Gastroesophageal sphincter (tissue), 4 donors: Measurements from ENCODE around the gene HSPA12A. TPM values are rescaled to one million over a fixed set of nuclear protein-coding genes. Genes with fewer than 3 reads are reported as not detected.

Experiments used
- ATAC-seq: fragments of 150-250 bp; one replicate; pipeline ENCODE4 v1.9.1; 2016; ENCODE audit warnings: mild to moderate bottlenecking, moderate library complexity
- H3K27ac ChIP-seq, 4 donors: fragments of 200-600 bp; sonication (generic) in 3 of 4; 1 replicate in 3 of 4; 2 replicates in 1 of 4; pipeline ENCODE4 v1.5.1; 2016 to 2019
- H3K27me3 ChIP-seq: fragments of 200-600 bp; sonication (generic); one replicate; pipeline ENCODE4 v1.5.1; 2019
- H3K36me3 ChIP-seq, 2 donors: fragments of 200-600 bp; sonication (generic); one replicate each; pipeline ENCODE4 v1.5.1; 2019; ENCODE audit warnings: control low read depth in 1 of 2
- H3K4me1 ChIP-seq, 3 donors: fragments of 200-600 bp; sonication (generic); 1 replicate in 2 of 3; 2 replicates in 1 of 3; pipeline ENCODE4 v1.5.1; 2016 to 2019; ENCODE audit warnings: control low read depth in 2 of 3
- H3K4me3 ChIP-seq, 2 donors: fragments of 200-600 bp; sonication (generic); one replicate each; pipeline ENCODE4 v1.5.1; 2019; ENCODE audit warnings: mild to moderate bottlenecking in 1 of 2, moderate library complexity in 1 of 2
- H3K9me3 ChIP-seq, 3 donors: fragments of 200-600 bp; sonication (generic); one replicate each; pipeline ENCODE4 v1.5.1; 2017 to 2019; ENCODE audit warnings: control low read depth in 2 of 3
- CTCF ChIP-seq, 4 experiments: fragments of 200-600 bp in 2 of 4; fragments of 450-650 bp in 2 of 4; sonication (generic) in 1 of 4; IDR thresholded peaks; one replicate each; pipeline ENCODE4 v1.5.1; 2017 to 2019; ENCODE audit warnings: antibody characterized with exemption in 4 of 4, mild to moderate bottlenecking in 2 of 4, moderate library complexity in 2 of 4
- EP300 ChIP-seq: sonication (generic); formaldehyde crosslinking; IDR thresholded peaks from one replicate; pipeline ENCODE4 v1.6.1; 2017; ENCODE audit warnings: antibody characterized with exemption, mild to moderate bottlenecking
- POLR2A ChIP-seq, 2 donors: fragments of 450-650 bp; IDR thresholded peaks; one replicate each; pipeline ENCODE4 v1.6.1; 2017; ENCODE audit warnings: antibody characterized with exemption in 2 of 2, mild to moderate bottlenecking in 2 of 2, moderate library complexity in 1 of 2
- POLR2AphosphoS5 ChIP-seq: sonication (generic); formaldehyde crosslinking; IDR thresholded peaks from one replicate; pipeline ENCODE4 v1.6.1; 2017; ENCODE audit warnings: antibody characterized with exemption
- WGBS, 2 donors: methylation state at CpG; one replicate each; pipeline ENCODE4 v1.1.5; 2018; ENCODE audit warnings: low coverage in 1 of 2; 5-methylcytosine and 5-hydroxymethylcytosine counted together
- total RNA-seq, 4 donors: library from RNA; depleted of rRNA; stranded (reverse); fragments of >200 nt; gene quantifications; one replicate each; pipeline ENCODE4 v1.1.0, GENCODE V29; 2016

The HSPA12A gene
- total RNA-seq, 4 donors from 2014 or later: 12.3 to 26.3 (median 20.6) TPM

DNA sequence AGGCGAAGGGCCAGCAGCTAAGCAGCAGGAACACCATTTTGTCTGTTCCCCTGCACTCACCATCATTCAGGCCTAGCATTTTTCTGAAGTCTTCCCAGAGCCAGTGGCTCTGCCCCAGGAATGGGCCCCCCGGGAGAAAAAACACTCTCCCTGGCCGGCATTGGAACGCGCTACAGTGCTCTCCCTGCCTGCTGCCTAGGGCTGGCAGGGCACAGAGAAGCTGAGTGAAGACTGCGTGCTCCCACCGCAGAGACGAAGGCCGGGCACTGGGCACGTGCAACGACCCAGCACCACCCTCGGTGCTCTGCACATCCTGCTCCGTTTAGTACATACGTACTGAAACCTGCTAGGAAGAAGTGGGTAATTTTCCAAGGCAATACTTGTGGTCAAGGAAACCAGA is 34.4 kb downstream of the HSPA12A start:
- WGBS, 2 donors: 40 to 55% methylated on average over 1 to 9 of the region's 14 CpGs
- no peak for ATAC-seq
- no peaks in the 10 kb centered on the region for H3K27me3 ChIP-seq
- no peak overlapping the region for H3K4me3 ChIP-seq
- peaks cover 0 to 16% of the 10 kb centered on the region in 2 donors for H3K36me3 ChIP-seq
- H3K27ac ChIP-seq: peak overlapping the region in 2 of 4 donors; percentile 11 to 35
- H3K9me3 ChIP-seq: no peaks in the 10 kb centered on the region
- H3K4me1 ChIP-seq: peaks cover 0 to 21% (median 6%) of the 10 kb centered on the region in 3 donors
- no peak for TF ChIP-seq POLR2A (IDR thresholded peaks at IDR 0.05)
- no peak for TF ChIP-seq EP300
- TF ChIP-seq CTCF (IDR thresholded peaks at IDR 0.05): no peak
- TF ChIP-seq POLR2AphosphoS5: no peak

DNA sequence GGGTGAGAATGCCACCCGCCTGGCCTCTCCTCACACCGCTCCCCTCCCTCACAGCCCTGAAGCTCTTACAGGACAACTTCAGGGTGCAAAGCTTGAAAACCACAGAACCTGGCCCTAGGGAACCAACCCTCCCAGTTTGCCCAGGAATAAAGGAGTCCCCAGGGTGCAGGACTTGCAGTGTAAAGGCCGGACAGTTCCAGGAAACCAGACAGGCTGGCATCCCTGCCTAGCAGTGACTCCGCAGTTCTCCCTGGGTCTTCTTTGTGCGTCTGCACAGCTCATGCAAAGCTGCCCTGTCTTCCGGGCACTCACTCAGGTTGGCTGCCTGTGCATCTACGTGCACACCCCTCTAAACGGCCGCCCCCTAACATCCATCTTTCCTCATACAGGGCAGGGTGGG is 36.1 kb downstream of the HSPA12A start:
- H3K27ac ChIP-seq: no peak overlapping the region
- TF ChIP-seq POLR2A (IDR thresholded peaks at IDR 0.05): no peak
- no peak for TF ChIP-seq EP300
- TF ChIP-seq POLR2AphosphoS5: no peak
- no peak for TF ChIP-seq CTCF (IDR thresholded peaks at IDR 0.05)
- H3K9me3 ChIP-seq: no peaks in the 10 kb centered on the region
- H3K27me3 ChIP-seq: no peaks in the 10 kb centered on the region
- WGBS, 2 donors: 90% methylated on average over 2 of the region's 9 CpGs; no CpG with 5 or more reads in 1 of the 2 donors
- ATAC-seq: no peak
- peaks cover 0 to 18% of the 10 kb centered on the region in 2 donors for H3K36me3 ChIP-seq
- H3K4me1 ChIP-seq: peaks cover 0 to 21% (median 6%) of the 10 kb centered on the region in 3 donors
- H3K4me3 ChIP-seq: no peak overlapping the region

GRCh38 chr10:116705498-116705897 is 36.9 kb downstream of the HSPA12A start:
- no peak overlapping the region for H3K4me3 ChIP-seq
- peaks cover 0 to 21% of the 10 kb centered on the region in 2 donors for H3K36me3 ChIP-seq
- H3K27ac ChIP-seq: no peak overlapping the region
- ATAC-seq: peak; percentile 29
- TF ChIP-seq POLR2A (IDR thresholded peaks at IDR 0.05) (no peak), POLR2AphosphoS5 (no peak), CTCF (IDR thresholded peaks at IDR 0.05) (no peak), EP300 (no peak)
- no peaks in the 10 kb centered on the region for H3K27me3 ChIP-seq
- WGBS, 2 donors: 93 to 100% methylated on average over 1 to 6 of the region's 7 CpGs
- peaks cover 0 to 21% (median 6%) of the 10 kb centered on the region in 3 donors for H3K4me1 ChIP-seq
- H3K9me3 ChIP-seq: no peaks in the 10 kb centered on the region

DNA sequence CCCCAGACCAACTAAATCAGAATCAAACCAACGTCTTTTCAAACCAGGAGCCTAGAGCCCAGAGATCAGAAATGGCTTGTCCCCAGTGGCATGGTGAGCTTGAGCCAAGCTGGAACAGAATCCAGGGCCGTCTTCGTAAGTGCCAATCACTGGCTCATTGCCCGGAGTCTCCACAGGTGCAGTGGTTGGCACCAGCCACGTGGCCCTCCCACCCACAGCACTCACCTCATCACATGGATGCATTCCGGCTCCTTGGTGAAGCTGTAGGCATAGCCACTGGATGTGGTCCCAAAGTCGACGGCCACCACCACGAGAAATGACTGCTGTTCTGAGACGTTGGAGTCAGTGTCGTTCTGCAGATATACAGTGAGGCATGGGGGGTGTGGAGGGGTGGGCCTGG is 37.4 kb downstream of the HSPA12A start:
- no peak for TF ChIP-seq POLR2AphosphoS5
- TF ChIP-seq POLR2A (IDR thresholded peaks at IDR 0.05): no peak
- TF ChIP-seq EP300: no peak
- TF ChIP-seq CTCF (IDR thresholded peaks at IDR 0.05): no peak
- H3K4me3 ChIP-seq: no peak overlapping the region
- H3K27me3 ChIP-seq: no peaks in the 10 kb centered on the region
- H3K36me3 ChIP-seq: peaks cover 0 to 22% of the 10 kb centered on the region in 2 donors
- WGBS, 2 donors: 80 to 88% methylated on average over 1 to 5 of the region's 11 CpGs
- no peaks in the 10 kb centered on the region for H3K9me3 ChIP-seq
- no peak for ATAC-seq
- H3K27ac ChIP-seq: no peak overlapping the region
- H3K4me1 ChIP-seq: peaks cover 0 to 21% (median 6%) of the 10 kb centered on the region in 3 donors

GRCh38 chr10:116702165-116702564 is 40.2 kb downstream of the HSPA12A start:
- Histone ChIP-seq H3K4me3 (no peak overlapping the region), H3K27me3 (no peaks in the 10 kb centered on the region), H3K36me3 (peaks cover 0 to 41% of the 10 kb centered on the region in 2 donors), H3K4me1 (peaks cover 0 to 2% (median 0%) of the 10 kb centered on the region in 3 donors), H3K27ac (no peak overlapping the region), H3K9me3 (no peaks in the 10 kb centered on the region)
- WGBS, 2 donors: 80 to 82% methylated on average over 1 to 3 of the region's 9 CpGs
- no peak for TF ChIP-seq POLR2A (IDR thresholded peaks at IDR 0.05)
- no peak for TF ChIP-seq POLR2AphosphoS5
- no peak for TF ChIP-seq CTCF (IDR thresholded peaks at IDR 0.05)
- no peak for TF ChIP-seq EP300
- no peak for ATAC-seq
